ENCODE measurements around the gene MYO7B.
"Not testable (repeated sequence)": the region's sequence is repeated elsewhere in the genome, so short reads cannot be mapped to it uniquely, and the experiment has no call there.

DNA sequence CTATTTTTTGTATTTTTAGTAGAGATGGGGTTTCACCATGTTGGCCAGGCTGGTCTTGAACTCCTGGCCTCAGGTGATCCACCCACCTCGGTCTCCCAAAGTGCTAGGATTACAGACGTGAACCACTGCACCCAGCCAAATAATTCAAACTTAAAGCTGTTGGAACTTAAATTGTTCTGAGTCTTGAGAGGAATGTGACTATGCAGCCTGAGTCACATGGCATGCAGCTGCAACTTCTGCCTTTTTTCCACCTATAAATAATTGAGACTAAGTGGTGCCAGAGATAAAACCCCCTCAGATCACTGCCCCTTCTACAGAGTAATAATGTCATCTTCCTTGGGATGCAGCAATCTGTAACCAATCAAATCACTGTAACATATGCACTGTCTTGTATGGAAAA, 6.1 kb upstream of the MYO7B start:
- TF ChIP-seq, protein P1, sequence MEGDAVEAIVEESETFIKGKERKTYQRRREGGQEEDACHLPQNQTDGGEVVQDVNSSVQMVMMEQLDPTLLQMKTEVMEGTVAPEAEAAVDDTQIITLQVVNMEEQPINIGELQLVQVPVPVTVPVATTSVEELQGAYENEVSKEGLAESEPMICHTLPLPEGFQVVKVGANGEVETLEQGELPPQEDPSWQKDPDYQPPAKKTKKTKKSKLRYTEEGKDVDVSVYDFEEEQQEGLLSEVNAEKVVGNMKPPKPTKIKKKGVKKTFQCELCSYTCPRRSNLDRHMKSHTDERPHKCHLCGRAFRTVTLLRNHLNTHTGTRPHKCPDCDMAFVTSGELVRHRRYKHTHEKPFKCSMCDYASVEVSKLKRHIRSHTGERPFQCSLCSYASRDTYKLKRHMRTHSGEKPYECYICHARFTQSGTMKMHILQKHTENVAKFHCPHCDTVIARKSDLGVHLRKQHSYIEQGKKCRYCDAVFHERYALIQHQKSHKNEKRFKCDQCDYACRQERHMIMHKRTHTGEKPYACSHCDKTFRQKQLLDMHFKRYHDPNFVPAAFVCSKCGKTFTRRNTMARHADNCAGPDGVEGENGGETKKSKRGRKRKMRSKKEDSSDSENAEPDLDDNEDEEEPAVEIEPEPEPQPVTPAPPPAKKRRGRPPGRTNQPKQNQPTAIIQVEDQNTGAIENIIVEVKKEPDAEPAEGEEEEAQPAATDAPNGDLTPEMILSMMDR (IDR thresholded peaks at IDR 0.05; ENCODE audit: low read depth, low read length), result not testable (repeated sequence)
- not testable (repeated sequence) for TF ChIP-seq EZH2phosphoT487 (IDR thresholded peaks at IDR 0.05; ENCODE audit: low read depth)

All from OCI-LY3 (cell line).